Measurements from ENCODE around the gene GPR156. TPM values are rescaled to one million over a fixed set of nuclear protein-coding genes. Genes with fewer than 3 reads are reported as not detected.
"Not testable (repeated sequence)": the region's sequence is repeated elsewhere in the genome, so short reads cannot be mapped to it uniquely, and the experiment has no call there.

Gene GPR156
- total RNA-seq, 1 donor from 2014 or later = 0.42 TPM

DNA sequence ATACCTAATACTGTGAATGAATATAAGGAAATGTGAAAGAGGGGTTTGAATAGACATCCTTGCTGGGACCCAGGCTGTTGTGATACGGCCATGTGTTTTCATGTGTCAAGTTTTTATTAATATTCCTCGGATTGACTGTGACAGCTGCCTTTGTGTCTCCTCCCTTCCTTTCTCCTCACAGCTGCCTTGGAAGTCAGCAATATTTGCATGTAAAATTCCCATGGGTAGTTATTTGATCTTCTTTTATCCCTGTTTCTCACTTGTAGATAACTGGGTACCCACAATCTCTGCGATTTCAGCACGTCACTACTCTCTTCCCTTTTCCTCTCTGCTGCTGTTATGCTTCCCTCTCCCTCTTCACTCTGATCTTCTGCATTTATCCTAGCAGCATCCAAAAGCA is 9.4 kb downstream of the GPR156 start:
- DNase-seq (ENCODE audit: low spot score) = no peak

DNA sequence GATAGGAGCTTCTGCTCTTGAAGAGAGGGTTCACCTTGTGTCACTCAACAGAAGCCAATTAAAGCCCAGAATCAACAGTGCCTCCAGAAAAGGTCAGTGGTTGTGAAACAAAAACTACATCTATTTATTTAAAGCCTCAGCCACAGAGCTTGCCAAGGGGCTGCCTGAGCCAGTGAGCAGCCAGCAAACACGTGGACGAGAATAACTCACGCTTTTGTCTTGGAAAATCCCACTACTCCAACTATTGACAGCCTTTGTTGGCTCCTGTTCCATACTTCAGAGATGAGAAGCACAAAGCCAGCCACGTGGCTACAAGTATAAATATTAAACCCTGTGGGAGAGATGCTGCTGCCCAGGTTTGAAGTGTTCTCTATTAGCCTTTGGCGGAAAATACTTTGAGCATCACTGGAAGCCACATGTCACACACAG is 10.3 kb downstream of the GPR156 start:
- DNase-seq (ENCODE audit: low spot score) = no peak

DNA sequence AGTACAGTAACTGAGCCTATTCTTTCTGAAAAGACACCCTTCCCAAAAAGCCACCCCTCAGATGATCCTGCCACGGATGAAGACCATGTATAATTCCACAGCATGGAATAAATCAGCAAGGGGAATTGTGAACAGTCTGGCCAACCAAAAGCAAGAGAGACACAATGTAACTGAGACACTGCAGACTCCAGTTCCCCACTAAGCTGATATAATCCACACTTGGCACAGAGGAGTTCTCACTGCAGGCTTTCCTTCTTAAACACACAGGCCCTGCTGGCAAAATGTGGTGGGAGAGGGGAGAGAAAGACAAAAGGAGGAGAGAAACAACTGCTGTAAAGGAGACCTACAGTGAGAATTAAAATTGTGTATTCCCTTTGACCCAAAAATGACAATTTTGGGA is 12.7 kb downstream of the GPR156 start:
- no peak for DNase-seq (ENCODE audit: low spot score)

DNA sequence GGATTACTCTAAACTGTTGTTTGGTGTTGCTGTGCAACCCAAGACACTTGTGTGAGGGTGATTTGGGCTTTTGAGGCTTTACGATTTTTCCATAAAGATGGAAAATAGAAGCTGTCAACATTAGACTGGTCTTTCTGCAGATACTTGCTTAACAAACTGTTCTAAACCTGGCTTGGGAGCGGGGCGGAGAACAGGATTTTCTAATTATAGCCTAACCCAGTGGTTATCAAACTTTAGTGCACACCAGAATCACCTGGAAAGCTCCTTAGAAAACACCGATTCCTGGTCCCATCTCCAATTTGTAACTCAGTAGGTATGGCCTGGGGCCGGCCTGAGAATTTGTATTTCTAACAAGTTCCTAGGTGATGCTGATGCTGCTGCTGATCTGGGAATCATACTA is 19.0 kb downstream of the GPR156 start:
- no peak for DNase-seq (ENCODE audit: low spot score)

DNA sequence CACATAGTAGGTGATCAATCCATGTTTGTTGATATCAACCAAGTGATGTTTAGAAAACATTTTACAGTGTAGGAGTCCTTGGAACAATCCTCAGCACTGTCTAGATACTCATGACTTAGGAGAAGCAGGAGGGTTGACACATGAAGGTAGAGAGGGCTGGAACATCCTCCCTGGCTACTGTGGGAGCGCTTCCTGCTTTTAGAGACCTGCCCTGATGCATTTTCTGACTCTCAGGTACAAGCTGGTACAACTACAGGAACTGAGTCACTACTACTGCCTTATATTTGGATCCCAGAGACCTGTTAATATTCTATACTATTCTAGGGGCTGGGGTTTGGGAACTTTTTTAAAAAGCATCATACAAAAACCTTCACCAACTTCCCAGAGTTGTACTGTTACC is 20.1 kb downstream of the GPR156 start:
- no peak for DNase-seq (ENCODE audit: low spot score)

DNA sequence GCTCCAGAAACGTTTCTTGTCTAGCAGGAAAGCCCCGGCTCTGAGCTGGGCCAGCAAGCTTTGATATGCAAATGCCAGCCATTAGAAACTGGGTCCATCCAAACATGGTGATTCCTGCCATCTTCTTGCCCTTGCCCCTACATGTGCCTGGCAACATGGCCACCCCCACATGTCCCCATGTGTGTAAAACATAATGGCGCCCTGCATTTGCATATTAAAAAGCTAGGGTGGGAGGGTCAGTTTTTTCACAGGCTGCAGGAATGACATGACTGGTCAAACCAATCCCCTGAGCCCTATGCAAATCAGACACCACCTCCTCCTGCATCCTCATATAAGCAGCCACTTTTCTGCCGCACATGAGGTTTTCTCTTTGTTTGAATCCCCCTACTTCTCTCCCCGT is 21.2 kb downstream of the GPR156 start:
- no peak for DNase-seq (ENCODE audit: low spot score)

DNA sequence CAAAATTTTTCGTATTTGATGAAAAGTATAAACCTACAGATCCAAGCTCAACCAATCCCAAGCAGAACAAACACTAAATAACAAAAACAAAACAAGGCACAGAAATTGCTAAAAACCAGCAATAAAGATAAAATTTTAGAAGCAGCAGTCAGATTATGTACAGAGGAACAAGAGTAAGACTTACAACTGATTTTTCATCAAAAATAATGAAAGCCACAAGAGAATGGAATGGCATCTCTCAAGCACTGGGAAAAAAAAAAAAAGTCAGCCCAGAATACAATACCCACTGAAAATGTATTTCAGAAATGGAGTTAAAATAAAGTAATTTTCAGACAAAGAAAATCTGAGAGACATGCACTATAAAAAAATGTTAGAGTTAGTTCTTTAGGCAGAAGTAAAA is 27.0 kb downstream of the GPR156 start:
- no peak for DNase-seq (ENCODE audit: low spot score)

DNA sequence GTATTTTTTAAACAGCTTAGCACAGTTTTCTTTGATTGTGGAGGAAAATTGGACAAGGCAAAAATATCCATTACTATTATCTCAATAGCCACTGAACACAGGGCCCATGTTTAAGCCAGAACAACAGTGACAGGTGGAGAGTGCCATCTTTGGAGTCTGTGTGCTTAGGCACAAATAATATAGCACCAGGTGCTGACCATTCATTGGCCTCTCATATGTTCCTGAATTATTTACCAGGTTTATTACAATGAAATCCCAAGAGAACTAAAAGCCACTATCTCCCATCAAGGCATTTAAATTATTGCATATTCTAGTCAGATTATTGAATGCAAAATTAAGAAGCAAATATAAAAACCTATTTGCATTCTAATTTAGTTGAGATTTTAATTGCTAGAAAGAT is 39.6 kb downstream of the GPR156 start:
- no peak for DNase-seq (ENCODE audit: low spot score)

DNA sequence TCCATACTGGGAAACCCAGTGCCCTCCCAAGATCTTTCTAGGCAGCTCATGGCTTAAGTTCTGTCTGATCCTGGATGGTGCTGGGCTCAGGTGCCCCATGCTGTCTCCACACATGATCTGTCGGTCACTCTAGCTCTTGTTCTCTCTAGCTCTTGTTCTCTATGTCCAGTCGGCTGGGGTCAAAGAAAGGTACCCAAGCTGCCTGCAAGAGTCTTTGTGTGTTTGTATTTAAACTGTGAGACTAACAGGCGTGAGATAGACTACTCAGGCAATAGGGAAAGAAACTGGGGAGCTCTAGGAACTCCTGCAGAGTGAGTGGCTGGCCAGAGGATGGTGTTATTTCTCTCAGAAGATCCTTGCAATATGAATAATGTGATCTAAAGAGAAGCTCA is 40.2 kb downstream of the GPR156 start:
- no peak for DNase-seq (ENCODE audit: low spot score)

DNA sequence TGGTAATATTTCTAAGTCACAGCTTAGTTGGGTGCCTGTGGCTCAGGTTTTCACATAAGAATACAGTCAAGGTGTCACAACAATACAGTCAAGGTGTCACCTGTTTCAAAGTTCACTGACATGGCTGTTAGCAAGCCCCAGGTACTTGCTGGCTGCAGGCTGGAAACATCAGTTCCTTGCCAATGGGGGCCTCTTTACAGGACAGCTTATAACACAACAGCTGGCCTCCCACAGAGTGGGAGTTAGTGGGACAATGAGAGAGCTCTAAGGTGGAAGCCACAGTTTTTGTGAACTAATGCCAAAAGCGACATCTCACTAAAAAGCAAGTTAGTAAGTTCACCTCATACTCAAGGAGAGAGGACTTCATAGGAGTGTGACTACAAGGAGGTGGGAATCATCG is 45.4 kb downstream of the GPR156 start:
- DNase-seq (ENCODE audit: low spot score) = no peak

DNA sequence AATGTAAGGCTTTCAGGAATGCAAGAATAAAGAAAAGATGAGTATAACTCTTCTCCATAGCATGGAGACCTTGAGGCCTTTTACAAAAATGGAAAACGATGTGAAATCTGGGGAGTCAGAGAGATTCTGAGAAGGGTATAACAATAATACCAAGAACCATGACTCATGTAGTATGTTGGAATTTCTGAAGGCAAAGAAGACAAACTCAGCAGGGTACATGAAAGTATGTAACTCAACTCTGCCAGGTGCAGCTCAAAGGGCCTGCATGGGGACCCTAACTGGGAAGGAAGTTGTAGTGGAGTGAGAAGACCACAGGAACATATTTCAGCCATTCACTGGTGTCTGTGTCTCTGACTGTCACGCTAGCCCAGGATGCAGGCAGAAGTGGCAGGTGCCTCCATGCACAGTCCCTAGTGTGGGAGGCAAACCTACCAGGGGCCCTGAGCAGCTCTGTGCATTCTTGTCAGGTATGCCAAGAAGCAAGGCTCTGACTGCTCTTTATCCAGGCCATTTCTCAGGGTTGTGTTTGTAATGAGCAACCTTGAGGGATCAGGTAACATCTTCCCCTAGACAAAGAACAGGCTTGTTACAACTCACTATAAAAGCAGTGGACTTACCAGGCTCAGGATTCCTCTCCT is 57.2 kb downstream of the GPR156 start:
- no peak for DNase-seq (ENCODE audit: low spot score)

DNA sequence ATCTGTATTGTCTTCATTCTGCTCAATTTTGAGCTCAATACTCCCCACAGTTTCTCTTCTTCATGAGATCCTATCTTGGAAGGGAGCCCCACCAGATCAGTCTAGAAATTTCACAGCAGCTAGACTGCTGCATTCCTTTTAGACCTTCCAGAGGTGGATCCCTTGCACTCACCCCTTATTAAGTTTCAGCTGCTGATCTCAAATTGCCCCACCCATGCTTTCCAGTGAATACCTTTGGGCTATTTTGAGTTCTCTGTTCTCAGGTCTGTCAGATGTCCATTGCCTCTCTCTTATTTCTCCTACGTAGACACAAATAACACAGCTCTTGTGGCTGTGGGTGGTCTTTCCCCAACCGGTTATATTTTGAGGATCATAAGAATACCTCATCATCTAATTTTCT is 60.8 kb downstream of the GPR156 start:
- DNase-seq (ENCODE audit: low spot score) = no peak

DNA sequence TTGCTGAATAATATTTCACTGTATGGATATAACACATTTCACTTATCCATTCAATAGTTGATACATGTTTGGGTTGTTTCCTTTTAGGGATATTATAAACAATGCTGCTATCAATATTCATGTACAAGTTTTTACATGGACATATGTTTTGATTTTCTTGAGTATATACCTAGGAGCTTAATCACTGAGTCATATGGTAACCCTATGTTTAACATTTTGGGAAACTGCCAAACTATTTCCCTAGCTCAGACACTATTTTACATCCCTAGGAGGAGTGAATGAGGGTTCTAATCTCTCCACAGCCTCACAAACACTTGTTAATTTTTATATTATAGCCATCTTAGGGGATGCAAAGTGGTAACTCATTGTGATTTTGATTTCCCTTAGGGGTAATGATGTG is 66.0 kb downstream of the GPR156 start:
- no peak for DNase-seq (ENCODE audit: low spot score)

DNA sequence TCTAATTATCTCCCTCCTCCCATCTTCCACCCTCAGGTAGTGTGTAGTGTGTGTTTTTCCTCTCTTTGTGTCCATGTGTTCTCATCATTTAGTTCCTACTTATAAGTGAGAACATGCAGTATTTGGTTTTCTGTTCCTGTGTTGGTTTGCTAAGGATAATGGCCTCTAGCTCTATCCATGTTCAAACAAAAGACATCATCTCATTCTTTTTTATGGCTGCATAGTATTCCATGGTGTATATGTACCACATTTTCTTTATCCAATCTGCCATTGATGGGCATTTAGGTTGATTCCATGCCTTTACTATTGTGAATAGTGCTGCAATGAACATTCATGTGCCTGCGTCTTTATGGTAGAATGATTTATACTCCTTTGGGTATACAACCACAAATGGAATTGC is 68.4 kb downstream of the GPR156 start:
- not testable (repeated sequence) for DNase-seq (ENCODE audit: low spot score)

DNA sequence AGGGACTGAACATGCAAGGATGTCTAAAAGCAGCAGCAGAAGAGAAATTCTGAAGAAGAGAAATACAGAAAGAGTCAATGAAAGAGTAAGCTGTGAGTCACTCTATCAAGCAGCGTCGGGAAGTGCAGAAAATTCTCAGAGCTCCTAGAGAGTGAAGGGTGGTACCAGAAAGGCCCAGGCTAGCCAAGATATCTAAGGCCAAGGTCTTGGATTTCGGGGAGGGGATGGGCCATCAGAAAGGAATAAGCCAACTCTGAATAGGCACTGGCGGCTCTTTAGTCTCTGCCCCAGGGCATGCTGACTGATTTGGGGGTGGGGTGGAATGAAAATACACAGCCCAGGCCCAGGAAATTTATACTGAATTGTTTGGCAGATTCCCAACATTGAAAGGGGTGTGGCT is 70.8 kb downstream of the GPR156 start:
- DNase-seq (ENCODE audit: low spot score) = no peak

DNA sequence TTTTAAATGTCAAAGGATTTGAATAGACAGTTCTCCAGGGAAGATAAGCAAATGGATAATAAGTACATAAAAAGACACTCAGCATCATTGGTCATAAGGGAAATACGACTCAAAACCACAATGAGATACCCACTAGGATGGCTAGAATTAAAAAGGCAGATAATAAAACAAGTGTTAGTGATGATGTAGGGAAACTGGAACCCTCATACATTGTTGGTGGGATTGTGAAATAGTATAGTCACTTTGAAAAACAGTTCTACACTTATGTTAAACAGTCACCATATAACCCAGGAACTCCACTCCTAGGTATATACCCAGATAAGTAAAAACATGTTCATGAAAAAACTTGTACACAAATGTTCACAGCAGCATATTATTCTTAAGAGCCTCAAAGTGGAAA is 72.5 kb downstream of the GPR156 start:
- DNase-seq (ENCODE audit: low spot score) = no peak

DNA sequence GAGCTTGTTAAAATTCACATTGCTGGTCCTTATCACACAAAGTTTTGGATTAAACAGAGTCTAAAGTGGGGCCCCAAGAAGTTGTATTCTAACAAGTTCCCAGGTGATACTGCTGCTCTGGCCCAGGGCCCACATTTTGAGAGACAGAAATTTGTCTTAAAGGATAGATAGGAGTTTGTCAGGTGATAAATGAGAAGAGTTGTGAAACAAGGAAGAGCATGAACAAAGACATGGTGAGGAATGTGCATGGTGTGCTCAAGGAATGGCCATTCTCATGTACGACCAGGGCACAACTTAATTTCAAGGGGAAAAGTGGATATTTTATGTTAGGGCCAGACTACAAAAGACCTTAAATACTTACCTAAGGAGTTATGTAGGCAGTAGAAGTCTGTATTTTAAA is 75.6 kb downstream of the GPR156 start:
- DNase-seq (ENCODE audit: low spot score) = no peak

DNA sequence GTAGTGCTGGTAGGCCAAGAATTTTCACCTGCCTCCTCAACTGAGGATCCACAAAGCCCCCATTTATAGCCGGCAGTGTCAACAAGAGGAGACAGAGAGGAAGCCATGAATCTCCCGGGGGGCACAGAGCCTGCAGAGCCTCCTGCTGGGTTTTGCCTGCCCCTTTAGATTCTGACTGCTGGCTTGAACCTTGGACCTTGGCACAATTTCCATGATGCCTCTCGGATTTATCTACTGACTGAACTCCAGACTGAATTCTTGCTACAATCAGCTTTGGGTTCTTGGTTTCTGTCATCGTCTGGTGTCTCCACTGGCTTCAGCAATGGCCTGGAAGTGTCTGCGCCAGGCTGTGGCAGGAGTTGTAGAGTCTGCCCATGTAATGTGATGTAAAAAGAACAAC is 80.7 kb downstream of the GPR156 start:
- no peak for DNase-seq (ENCODE audit: low spot score)

DNA sequence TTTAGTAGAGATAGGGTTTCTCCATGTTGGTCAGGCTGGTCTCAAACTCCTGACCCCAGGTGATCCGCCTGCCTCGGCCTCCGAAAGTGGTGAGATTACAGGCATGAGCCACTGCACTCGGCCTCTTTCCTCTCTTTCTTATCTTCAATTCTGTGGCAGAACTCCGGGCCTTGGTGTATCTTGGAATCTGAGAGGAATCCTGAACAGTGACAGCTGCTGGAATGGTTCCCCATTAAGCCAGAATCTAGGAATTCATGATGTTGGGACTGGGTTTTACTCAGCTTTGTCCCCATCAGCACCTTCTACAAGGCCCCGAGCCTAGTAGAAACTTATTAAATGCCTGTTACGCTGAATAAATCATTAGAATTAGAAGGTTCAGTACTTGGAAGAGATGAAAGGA is 81.4 kb downstream of the GPR156 start:
- DNase-seq (ENCODE audit: low spot score) = no peak

DNA sequence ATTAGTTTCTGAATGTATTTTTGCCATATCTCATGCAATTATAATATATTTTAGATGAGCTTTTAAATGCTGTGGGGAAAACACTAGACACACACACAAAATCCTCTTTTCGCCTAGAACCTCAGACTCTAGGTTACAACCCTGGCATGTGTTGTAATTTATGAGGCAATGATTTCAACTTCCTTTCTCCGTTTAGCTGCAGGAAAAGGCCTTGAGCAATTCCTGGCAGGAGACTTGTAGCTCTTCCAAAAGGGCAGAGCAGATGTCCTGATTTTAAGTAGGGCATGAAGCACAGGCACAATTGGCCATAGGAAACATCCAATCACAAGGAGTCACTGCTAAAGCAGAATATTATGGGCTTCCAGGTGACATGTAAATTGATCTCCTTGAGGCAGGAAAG is 82.0 kb downstream of the GPR156 start:
- no peak for DNase-seq (ENCODE audit: low spot score)

DNA sequence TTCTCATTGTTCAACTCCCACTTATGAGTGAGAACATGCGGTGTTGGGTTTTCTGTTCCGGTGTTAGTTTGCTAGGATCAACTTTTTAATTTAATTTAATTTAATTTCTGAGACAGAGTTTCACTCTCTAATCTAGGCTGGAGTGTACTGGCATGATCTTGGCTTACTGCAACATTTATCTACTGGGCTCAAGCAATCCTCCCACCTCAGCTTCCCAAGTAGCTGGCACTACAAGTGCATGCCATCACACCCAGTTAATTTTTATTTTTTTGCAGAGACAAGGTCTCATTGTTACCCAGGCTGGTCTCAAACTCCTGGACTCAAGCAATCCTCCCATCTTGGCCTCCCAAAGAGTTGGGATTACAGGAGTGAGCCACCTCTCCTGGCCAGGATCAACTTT is 82.7 kb downstream of the GPR156 start:
- DNase-seq (ENCODE audit: low spot score) = no peak

DNA sequence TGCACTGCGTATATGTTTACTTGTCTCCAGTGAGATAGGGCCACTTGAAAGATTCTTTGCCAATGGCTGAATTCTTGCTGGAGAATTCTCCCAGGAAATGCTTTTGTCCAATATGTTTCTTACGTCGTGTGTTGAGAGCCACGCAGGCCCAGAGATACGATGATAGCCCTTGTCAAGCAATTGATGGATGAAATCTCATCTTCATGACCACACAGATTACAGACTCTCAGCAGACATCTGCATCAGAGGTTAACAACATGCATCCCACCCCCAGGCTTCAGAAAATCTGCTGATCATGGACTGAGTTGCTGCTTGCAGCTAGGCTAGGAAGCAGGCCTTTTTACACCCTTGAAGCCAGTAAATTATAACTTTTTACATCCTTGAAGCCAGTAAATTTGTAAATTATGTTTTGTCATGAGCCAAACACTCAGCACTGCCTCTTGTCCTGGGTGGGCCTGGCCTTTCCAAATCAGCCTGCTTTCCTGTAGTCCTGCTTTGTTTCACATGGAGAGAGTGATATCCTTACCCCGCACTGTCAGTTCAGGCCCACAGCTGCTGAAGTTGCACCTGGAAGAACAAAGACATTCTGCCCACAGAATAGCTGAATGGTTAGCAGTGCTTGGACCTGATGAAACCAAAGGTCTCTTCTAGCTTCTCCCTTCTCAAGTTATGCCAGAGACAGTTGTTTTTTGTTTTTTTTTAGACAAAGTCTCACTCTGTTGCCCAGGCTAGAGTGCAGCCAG is 84.4 kb downstream of the GPR156 start:
- DNase-seq (ENCODE audit: low spot score) = no peak

DNA sequence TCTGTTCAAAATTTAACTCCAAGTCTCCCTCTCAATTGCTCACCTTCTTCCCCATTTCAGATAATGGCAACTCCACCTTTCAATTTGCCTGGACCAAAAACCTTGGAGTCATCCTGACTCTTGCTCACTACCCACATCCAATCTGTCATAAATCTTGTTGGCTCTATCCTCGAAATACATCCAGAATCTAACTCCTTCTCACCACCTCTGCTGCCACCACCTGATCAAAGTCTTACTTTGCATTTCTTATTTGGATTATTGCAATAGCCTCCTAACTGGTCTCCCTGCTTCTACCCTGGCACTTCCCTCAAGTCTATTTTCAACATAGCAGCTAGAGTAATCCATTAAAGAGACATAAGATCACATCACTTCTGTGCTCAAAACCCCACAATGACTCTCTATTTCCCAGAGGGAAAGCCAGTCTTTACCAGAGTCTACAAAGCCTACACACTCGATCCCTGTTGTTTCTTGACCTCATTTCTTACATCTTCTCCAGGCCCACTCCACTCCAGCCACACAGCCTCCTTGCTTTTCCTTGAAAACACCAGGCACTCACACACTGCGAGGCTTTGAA is 86.6 kb downstream of the GPR156 start:
- DNase-seq (ENCODE audit: low spot score) = no peak

All from mesenteric fat pad (tissue), 1 donor.